Effector memory CD8-positive, alpha-beta T cell (primary cell): ENCODE measurements around the gene CRPPA.

Experiments
- ATAC-seq: fragments of 150-1000 bp; cut with Tn5 transposase; replicated peaks from 2 replicates; pipeline ENCODE4 v1.10.0; 2021; ENCODE audit warnings: mild to moderate bottlenecking, moderate library complexity
- DNase-seq, 3 experiments: peaks; one replicate each; pipeline ENCODE4 v3.0.0; 2021
- H3K27ac Mint-ChIP-seq, 2 donors: one replicate each; pipeline ENCODE4 v1.8.0; 2022; ENCODE audit warnings: mild to moderate bottlenecking in 2 of 2, mixed read lengths in 2 of 2, moderate library complexity in 2 of 2
- H3K27me3 Mint-ChIP-seq, 2 donors: one replicate each; pipeline ENCODE4 v1.8.0; 2022; ENCODE audit warnings: mixed read lengths in 2 of 2
- H3K36me3 Mint-ChIP-seq: one replicate; pipeline ENCODE4 v1.8.0; 2022; ENCODE audit warnings: mild to moderate bottlenecking, moderate library complexity, mixed read lengths; ENCODE audit not compliant: insufficient read depth
- H3K4me1 Mint-ChIP-seq, 2 donors: one replicate each; pipeline ENCODE4 v1.8.0; 2022; ENCODE audit warnings: low read depth in 2 of 2, mixed read lengths in 2 of 2
- H3K4me3 Mint-ChIP-seq, 2 donors: one replicate each; pipeline ENCODE4 v1.8.0; 2022; ENCODE audit warnings: mild to moderate bottlenecking in 2 of 2, mixed read lengths in 2 of 2, moderate library complexity in 2 of 2
- H3K9me3 Mint-ChIP-seq, 2 donors: one replicate each; pipeline ENCODE4 v1.8.0; 2022; ENCODE audit warnings: mixed read lengths in 2 of 2

The CRPPA gene

GRCh38 chr7:16419126-16419525, 2.2 kb downstream of the CRPPA start:
- no peak overlapping the region for H3K27ac Mint-ChIP-seq
- no peak for DNase-seq

DNA sequence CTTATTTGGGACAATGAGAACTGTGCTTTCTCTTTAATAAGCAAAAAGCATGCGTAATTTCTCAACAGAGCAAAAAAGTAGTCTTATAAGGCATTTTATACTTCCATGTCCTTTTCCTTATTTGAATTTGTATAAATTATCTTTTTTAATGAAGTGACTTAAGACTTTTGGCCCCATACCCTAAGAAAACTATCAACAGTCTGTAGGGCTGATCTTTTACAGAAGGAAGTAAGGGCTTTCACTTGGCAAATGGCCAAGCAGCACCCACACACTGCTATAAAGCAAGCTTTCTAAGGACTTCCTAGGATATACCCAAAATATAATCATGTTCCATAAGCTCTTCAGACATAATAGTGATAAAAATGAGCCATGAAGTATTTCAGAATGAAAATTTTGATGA, 3.4 kb downstream of the CRPPA start:
- peaks cover 13 to 18% of the 10 kb centered on the region in 2 donors for H3K4me1 Mint-ChIP-seq
- H3K9me3 Mint-ChIP-seq = no peaks in the 10 kb centered on the region
- no peak overlapping the region for H3K27ac Mint-ChIP-seq
- peaks cover 8% of the 10 kb centered on the region for H3K36me3 Mint-ChIP-seq
- DNase-seq (no peak), ATAC-seq (no peak)
- H3K4me3 Mint-ChIP-seq = no peak overlapping the region
- H3K27me3 Mint-ChIP-seq = no peaks in the 10 kb centered on the region

More at GRCh38 chr7:16419126-16419525, 2.2 kb downstream of the CRPPA start:
- no peaks in the 10 kb centered on the region for H3K9me3 Mint-ChIP-seq
- no peak for ATAC-seq
- peaks cover 13 to 18% of the 10 kb centered on the region in 2 donors for H3K4me1 Mint-ChIP-seq
- H3K4me3 Mint-ChIP-seq = peak overlapping the region in 1 of 2 donors; percentile 84
- peaks cover 8% of the 10 kb centered on the region for H3K36me3 Mint-ChIP-seq
- H3K27me3 Mint-ChIP-seq = no peaks in the 10 kb centered on the region

DNA sequence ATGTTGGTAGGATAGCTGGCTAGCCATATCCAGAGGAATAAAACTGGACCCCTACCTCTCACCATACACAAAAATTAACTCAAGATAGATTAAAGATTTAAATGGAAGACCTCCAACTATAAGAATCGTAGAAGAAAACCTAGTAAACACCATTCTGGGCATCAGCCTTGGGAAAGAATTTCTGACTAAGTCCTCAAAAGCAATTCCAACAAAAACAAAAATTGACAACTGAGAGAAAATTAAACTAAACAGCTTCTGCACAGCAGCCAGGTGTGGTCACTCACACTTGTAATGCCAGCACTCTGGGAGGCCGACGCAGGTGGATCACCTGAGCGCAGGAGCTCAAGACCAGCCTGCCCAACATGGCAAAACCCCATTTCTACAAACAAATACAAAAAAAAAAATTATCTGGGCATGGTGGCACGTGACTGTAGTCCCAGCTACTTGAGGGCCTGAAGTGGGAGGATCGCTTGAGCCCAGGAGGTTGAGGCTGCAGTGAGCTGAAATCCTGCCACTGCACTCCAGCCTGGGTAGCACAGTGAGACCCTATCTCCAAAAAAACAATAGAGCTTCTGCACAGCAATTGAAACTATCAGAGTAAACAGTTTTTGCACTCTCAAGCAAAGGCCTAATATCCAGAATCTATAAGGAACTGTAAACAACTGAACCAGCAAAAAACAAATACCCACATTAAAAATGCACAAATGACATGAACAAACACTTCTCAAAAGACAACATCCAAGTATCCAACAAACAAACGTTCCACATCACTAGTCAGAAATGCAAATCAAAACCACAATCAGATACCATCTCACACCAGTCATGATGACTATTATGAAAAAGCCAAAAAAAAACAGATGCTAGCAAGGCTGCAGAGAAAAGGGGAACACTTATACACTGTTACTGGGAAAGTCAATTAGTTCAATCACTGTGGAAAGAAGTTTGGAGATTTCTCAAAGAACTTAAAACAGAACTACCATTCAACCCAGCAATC, 4.8 kb downstream of the CRPPA start:
- H3K9me3 Mint-ChIP-seq = no peaks in the 10 kb centered on the region
- no peak overlapping the region for H3K4me3 Mint-ChIP-seq
- H3K27ac Mint-ChIP-seq = no peak overlapping the region
- DNase-seq (no peak), ATAC-seq (no peak)
- H3K27me3 Mint-ChIP-seq = no peaks in the 10 kb centered on the region
- H3K4me1 Mint-ChIP-seq = peaks cover 10 to 18% of the 10 kb centered on the region in 2 donors
- peaks cover 8% of the 10 kb centered on the region for H3K36me3 Mint-ChIP-seq

DNA sequence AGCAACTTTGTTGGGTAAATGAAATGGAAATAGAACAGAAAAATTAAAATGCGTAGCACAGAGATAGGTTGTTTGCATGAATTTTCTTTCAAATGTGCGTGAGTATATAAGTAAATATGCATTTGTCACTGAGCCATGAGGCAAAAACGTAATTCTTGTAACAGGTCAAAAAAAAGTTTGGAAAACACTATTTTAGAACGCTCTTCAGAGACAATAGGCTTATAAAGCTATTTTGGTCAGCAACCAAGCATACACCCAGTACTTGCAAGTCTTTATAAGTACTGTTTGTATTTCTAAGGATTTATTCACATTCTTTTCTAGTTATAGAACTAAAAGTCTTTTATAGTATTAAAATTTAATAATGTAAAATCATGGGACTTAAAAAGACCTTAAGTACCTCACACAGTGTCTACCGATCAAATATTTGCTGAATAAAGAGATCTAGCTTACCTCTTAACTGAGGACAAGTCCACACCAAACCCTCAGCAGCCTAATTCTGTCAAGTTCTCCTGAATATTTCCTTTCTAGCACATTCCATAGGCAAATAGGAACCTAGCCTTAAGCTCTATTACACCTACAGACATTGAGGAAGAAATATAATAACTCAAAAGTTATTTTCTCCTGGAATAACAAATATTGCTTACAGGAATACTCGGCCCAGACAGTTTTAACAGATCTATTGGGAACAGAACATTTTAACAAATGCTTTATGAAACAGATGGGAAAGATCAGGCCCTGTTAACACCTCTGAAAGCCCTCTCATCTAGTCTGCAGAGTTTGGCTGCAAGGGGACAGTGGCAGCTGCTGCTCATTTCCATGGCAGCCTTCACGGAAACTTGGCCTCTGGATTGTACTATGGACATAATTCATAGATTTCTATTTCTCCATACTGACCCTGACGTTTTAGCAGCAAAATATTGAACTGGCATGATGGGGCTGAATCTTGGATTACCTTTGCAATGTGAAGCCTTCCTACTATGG, 8.8 kb downstream of the CRPPA start:
- H3K4me1 Mint-ChIP-seq = peaks cover 0 to 4% of the 10 kb centered on the region in 2 donors

GRCh38 chr7:16411391-16411790, 9.9 kb downstream of the CRPPA start:
- no peak for ATAC-seq
- DNase-seq = no peak
- no peaks in the 10 kb centered on the region for H3K4me1 Mint-ChIP-seq
- H3K27ac Mint-ChIP-seq = no peak overlapping the region
- H3K27me3 Mint-ChIP-seq = no peaks in the 10 kb centered on the region
- no peaks in the 10 kb centered on the region for H3K9me3 Mint-ChIP-seq
- no peak overlapping the region for H3K4me3 Mint-ChIP-seq
- peaks cover 3% of the 10 kb centered on the region for H3K36me3 Mint-ChIP-seq

More for the DNA sequence above, 8.8 kb downstream of the CRPPA start:
- Mint-ChIP-seq H3K4me3 (no peak overlapping the region), H3K9me3 (no peaks in the 10 kb centered on the region), H3K36me3 (peaks cover 3% of the 10 kb centered on the region), H3K27me3 (no peaks in the 10 kb centered on the region), H3K27ac (no peak overlapping the region)
- no peak for DNase-seq
- ATAC-seq = no peak

DNA sequence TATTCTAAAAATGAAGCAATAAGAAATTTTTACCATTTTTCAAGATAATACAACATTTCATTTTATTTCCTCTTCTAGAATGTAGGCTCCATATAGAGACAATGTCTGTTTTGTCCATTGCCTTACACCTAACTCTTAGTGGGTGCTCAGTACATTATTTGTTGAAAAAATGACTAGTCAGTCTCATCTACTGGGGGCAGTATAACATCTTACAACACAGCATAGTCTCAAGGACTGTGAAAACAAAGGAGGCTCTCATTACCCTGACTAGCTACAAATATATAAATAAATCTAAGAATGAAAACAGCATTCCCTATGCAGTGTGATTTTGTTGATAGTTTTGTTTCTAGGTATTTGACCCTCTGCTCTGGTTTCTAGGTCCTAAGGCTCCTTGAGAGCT, 11.6 kb downstream of the CRPPA start:
- Mint-ChIP-seq H3K9me3 (no peaks in the 10 kb centered on the region), H3K4me1 (no peaks in the 10 kb centered on the region), H3K27me3 (no peaks in the 10 kb centered on the region), H3K4me3 (no peak overlapping the region), H3K36me3 (peaks cover 3% of the 10 kb centered on the region), H3K27ac (no peak overlapping the region)
- ATAC-seq (no peak), DNase-seq (no peak)

DNA sequence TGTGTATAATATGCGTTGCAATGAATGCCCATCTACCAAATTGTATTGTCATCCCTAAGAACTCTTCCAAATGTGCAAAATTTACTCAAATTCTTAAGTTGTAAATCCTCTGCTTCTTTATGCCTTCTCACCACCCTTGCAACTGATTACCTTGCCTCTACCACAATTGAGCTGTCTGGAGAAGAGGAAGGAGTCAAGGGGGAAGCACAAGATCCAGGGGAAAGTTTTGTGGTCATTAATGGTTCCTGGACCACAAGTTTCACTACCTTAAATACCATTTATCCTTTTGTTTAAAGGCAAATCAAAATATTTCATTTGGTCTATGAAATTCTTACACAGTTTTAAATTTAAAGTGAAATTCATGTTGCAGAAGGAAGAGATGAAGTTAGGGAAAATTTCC, 16.7 kb downstream of the CRPPA start:
- H3K27me3 Mint-ChIP-seq = no peaks in the 10 kb centered on the region
- no peaks in the 10 kb centered on the region for H3K4me1 Mint-ChIP-seq
- no peak for DNase-seq
- peaks cover 3% of the 10 kb centered on the region for H3K36me3 Mint-ChIP-seq
- peaks cover 2 to 15% of the 10 kb centered on the region in 2 donors for H3K9me3 Mint-ChIP-seq
- H3K4me3 Mint-ChIP-seq = no peak overlapping the region
- no peak for ATAC-seq
- H3K27ac Mint-ChIP-seq = no peak overlapping the region

- ATAC-seq (no peak), DNase-seq (no peak)
- no peaks in the 10 kb centered on the region for H3K4me1 Mint-ChIP-seq
- H3K4me3 Mint-ChIP-seq = no peak overlapping the region
- no peaks in the 10 kb centered on the region for H3K27me3 Mint-ChIP-seq
- H3K9me3 Mint-ChIP-seq = peaks cover 2 to 15% of the 10 kb centered on the region in 2 donors
- H3K27ac Mint-ChIP-seq = no peak overlapping the region
- peaks cover 3% of the 10 kb centered on the region for H3K36me3 Mint-ChIP-seq
Measured at GRCh38 chr7:16403475-16403874, 17.9 kb downstream of the CRPPA start.

DNA sequence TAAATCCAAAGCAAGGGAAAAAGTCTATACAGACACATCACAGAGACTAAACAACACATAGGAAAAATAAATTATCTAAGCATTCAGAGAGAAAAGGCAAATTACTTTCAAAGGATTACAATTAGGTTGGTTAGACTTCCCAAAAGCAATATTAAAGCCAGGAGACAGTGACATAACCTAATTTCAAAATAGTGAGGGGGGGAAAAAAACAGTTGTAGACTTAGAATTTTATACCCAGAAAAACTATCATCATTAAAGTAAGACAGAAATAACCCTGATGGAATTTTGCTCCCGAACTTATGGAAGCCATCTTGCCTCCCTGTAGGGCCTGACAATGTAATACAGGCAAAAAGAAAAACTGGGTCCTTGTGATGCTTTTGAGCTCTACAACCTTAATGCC, 18.4 kb downstream of the CRPPA start:
- no peaks in the 10 kb centered on the region for H3K36me3 Mint-ChIP-seq
- H3K9me3 Mint-ChIP-seq = peaks cover 2 to 15% of the 10 kb centered on the region in 2 donors
- H3K4me1 Mint-ChIP-seq = no peaks in the 10 kb centered on the region
- H3K27ac Mint-ChIP-seq = no peak overlapping the region
- ATAC-seq = no peak
- H3K4me3 Mint-ChIP-seq = no peak overlapping the region
- no peaks in the 10 kb centered on the region for H3K27me3 Mint-ChIP-seq
- no peak for DNase-seq

DNA sequence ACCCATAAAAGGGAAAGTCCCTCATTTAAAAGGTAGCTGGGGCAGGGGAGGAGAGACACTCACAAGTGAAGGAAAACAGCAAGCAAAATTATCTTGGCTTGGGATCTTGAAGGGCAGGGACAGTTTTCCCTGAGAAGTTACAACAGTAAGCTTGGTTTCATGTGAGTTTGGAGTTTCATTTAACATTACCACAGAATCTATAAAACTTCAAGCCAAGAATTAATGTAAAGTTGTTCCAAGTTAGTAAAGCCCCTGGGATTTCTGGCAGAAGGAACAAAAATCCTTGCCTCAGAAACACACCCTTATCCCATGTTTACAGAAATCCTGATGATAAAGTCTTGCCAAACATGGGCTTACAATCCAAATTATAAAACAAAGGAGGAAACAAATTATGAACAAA, 19.2 kb downstream of the CRPPA start:
- no peak overlapping the region for H3K27ac Mint-ChIP-seq
- no peaks in the 10 kb centered on the region for H3K27me3 Mint-ChIP-seq
- no peak overlapping the region for H3K4me3 Mint-ChIP-seq
- no peak for ATAC-seq
- H3K4me1 Mint-ChIP-seq = no peaks in the 10 kb centered on the region
- no peaks in the 10 kb centered on the region for H3K36me3 Mint-ChIP-seq
- H3K9me3 Mint-ChIP-seq = peaks cover 2 to 15% of the 10 kb centered on the region in 2 donors
- no peak for DNase-seq

DNA sequence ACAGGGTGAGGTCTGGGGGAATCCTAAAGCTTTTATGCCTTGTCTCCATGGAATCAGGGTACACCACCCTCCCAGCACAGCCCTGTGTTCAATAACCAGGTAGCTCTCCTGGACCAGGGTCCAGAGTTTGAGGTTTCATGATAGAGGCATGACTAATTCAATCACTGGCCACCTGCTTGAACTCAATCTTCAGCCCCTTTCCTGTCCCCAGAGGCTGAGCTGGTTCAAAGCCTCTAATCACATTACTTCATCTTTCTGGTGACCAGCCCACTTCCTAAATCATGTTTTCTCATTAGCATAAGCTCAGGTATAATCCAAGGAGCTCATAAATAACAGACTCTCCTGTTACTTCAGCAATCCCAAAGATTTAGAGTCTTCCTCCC, 20.5 kb downstream of the CRPPA start:
- no peaks in the 10 kb centered on the region for H3K27me3 Mint-ChIP-seq
- H3K4me3 Mint-ChIP-seq = no peak overlapping the region
- no peak for DNase-seq
- peak overlapping the region in 1 of 2 donors; percentile 29 for H3K27ac Mint-ChIP-seq
- no peak for ATAC-seq
- peaks cover 8 to 23% of the 10 kb centered on the region in 2 donors for H3K9me3 Mint-ChIP-seq
- H3K4me1 Mint-ChIP-seq = peaks cover 5 to 6% of the 10 kb centered on the region in 2 donors
- H3K36me3 Mint-ChIP-seq = peaks cover 8% of the 10 kb centered on the region

GRCh38 chr7:16399916-16400892, 21.1 kb downstream of the CRPPA start:
- no peaks in the 10 kb centered on the region for H3K27me3 Mint-ChIP-seq
- H3K27ac Mint-ChIP-seq = peak overlapping the region in 1 of 2 donors; percentile 29
- no peak overlapping the region for H3K4me3 Mint-ChIP-seq
- peaks cover 8 to 23% of the 10 kb centered on the region in 2 donors for H3K9me3 Mint-ChIP-seq
- DNase-seq = no peak
- ATAC-seq = no peak
- H3K4me1 Mint-ChIP-seq = peaks cover 5 to 6% of the 10 kb centered on the region in 2 donors
- H3K36me3 Mint-ChIP-seq = peaks cover 8% of the 10 kb centered on the region
